Osteocyte (in vitro differentiated cells): ENCODE measurements around the gene REM2. TPM values are rescaled to one million over a fixed set of nuclear protein-coding genes. Genes with fewer than 3 reads are reported as not detected.

Experiments
- DNase-seq: peaks from one replicate; pipeline ENCODE4 v3.0.0; 2021; ENCODE audit warnings: mixed read lengths; ENCODE audit not compliant: unreplicated experiment; ENCODE audit errors: extremely low spot score
- H3K27ac Mint-ChIP-seq: one replicate; pipeline ENCODE4 v1.8.0; 2021; ENCODE audit warnings: mild to moderate bottlenecking, mixed read lengths; ENCODE audit not compliant: unreplicated experiment
- H3K27me3 Mint-ChIP-seq: one replicate; pipeline ENCODE4 v1.8.0; 2021; ENCODE audit warnings: mixed read lengths; ENCODE audit not compliant: unreplicated experiment
- H3K36me3 Mint-ChIP-seq: one replicate; pipeline ENCODE4 v1.8.0; 2021; ENCODE audit warnings: mixed read lengths; ENCODE audit not compliant: unreplicated experiment
- H3K4me1 Mint-ChIP-seq: one replicate; pipeline ENCODE4 v1.8.0; 2021; ENCODE audit warnings: mixed read lengths; ENCODE audit not compliant: unreplicated experiment
- H3K4me3 Mint-ChIP-seq: one replicate; pipeline ENCODE4 v1.8.0; 2021; ENCODE audit warnings: mild to moderate bottlenecking, moderate library complexity, mixed read lengths; ENCODE audit not compliant: unreplicated experiment
- H3K9me3 Mint-ChIP-seq: one replicate; pipeline ENCODE4 v1.8.0; 2021; ENCODE audit warnings: mixed read lengths; ENCODE audit not compliant: unreplicated experiment
- CTCF ChIP-seq: fragments of 200-600 bp; sonication (generic); IDR thresholded peaks from 2 replicates; pipeline ENCODE4 v1.5.0; 2021; ENCODE audit warnings: antibody characterized with exemption, mild to moderate bottlenecking, moderate library complexity
- total RNA-seq: library from RNA; stranded (reverse); gene quantifications from 2 replicates; pipeline ENCODE4 v1.2.1, GENCODE V29; 2021

Gene REM2
- total RNA-seq, 1 donor from 2014 or later, result 0.35 TPM

DNA sequence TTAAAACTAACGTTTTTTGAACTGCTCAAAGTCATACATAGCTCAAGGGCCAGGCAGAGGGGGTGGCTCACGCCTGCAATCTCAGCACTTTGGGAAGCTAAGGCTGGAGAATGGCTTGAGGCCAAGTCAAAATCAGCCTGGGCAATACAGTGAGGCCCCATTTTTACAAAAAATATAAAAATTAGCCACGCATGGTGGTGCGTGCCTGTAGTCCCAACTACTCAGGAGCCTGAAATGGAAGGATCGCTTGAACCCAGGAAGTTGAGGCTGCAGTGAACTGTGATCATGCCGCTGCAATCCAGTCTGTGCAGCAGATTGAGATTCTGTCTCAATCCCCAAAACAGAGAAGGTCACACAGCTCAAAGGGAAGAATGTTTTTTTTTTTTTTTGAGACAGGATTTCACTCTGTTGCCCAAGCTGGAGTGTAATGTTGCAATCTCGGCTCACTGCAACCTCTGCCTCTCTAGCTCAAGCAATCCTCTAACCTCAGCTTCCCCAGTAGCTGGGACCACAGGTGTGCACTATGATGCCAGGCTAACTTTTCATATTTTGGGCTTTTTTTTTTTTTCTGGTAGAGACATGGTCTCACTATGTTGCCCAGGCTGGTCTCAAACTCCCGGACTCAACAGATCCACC is 33.0 kb downstream of the REM2 start:
- TF ChIP-seq CTCF, result no peak
- Mint-ChIP-seq H3K27me3 (no peaks in the 10 kb centered on the region), H3K9me3 (no peaks in the 10 kb centered on the region), H3K27ac (no peak overlapping the region), H3K4me3 (no peak overlapping the region), H3K4me1 (peaks cover 26% of the 10 kb centered on the region), H3K36me3 (peaks cover 20% of the 10 kb centered on the region)
- DNase-seq, result no peak

GRCh38 chr14:22918804-22919600 is 36.0 kb downstream of the REM2 start, which contains the start of gene RBM23:
Gene RBM23 (minus strand): TSS chr14:22919149.
- H3K4me1 Mint-ChIP-seq, result peaks cover 22% of the 10 kb centered on the region
- H3K36me3 Mint-ChIP-seq, result peaks cover 34% of the 10 kb centered on the region
- no peaks in the 10 kb centered on the region for H3K9me3 Mint-ChIP-seq
- no peaks in the 10 kb centered on the region for H3K27me3 Mint-ChIP-seq
- no peak for TF ChIP-seq CTCF
- peak within 1 kb of the TSS; percentile 100 for H3K27ac Mint-ChIP-seq
- H3K4me3 Mint-ChIP-seq, result peak within 1 kb of the TSS; percentile 89
- peak; percentile 100 for DNase-seq

DNA sequence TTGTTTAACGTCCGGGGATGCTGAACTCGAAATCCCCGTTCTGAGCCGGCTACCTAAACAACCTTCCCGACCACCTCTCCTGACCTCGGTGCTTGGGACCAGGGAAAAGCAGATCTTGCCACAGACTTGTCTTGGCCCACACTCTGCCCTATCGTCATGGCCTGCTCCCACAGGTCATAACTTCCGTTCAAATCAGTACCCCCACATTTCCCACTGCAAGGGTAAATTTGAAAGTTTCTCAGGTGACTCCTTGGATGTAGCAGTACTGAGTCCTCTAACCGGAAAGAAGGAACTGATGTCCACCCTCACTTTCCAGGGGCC is 36.5 kb downstream of the REM2 start:
- Mint-ChIP-seq H3K4me3 (peak overlapping the region; percentile 89), H3K27ac (peak overlapping the region; percentile 100), H3K27me3 (no peaks in the 10 kb centered on the region), H3K9me3 (no peaks in the 10 kb centered on the region), H3K4me1 (peaks cover 22% of the 10 kb centered on the region), H3K36me3 (peaks cover 37% of the 10 kb centered on the region)
- TF ChIP-seq CTCF, result no peak
- DNase-seq, result no peak

DNA sequence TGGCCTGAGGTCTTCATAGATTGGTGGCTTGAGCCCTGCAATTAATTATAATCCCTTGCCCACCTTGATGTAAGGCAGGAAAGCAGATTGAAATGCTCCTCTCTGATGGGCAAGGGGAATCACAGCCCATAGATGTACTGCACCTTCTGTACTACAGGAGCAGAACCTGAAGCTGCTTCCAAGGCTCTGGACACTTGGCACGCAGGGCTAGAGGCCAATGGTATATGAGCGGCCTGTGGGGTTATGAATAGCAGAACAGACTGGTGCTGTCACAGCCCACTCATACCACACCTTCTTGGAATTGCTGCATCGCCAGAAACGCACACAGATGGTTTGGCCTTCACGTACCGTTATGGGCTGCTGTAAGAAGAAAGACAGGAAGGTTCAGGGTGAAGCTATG is 37.7 kb downstream of the REM2 start:
- Mint-ChIP-seq H3K4me1 (peaks cover 22% of the 10 kb centered on the region), H3K4me3 (no peak overlapping the region)
- TF ChIP-seq CTCF, result no peak

DNA sequence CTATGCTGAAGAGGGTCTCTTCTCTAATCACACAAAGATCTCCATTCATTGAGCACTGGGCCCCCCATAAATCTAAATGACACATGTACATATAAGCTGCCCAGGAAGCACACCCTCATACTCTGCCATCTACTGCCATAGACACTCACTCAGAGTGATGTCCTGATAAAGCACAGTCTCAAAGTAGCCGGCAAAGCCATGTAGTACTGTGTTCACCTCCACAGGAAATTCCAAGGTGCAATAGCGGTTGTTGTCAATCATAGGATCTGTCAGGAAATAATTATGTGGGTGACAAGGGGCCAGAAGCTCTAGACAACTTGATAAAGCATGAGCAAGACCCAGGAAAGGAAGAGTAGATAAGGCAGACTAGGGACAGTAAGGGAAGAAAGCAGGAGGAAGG is 39.3 kb downstream of the REM2 start:
- H3K9me3 Mint-ChIP-seq, result no peaks in the 10 kb centered on the region
- no peak overlapping the region for H3K4me3 Mint-ChIP-seq
- no peaks in the 10 kb centered on the region for H3K27me3 Mint-ChIP-seq
- H3K4me1 Mint-ChIP-seq, result peaks cover 24% of the 10 kb centered on the region
- H3K36me3 Mint-ChIP-seq, result peaks cover 50% of the 10 kb centered on the region
- no peak for TF ChIP-seq CTCF
- H3K27ac Mint-ChIP-seq, result no peak overlapping the region
- no peak for DNase-seq

More for the DNA sequence above, 37.7 kb downstream of the REM2 start:
- Mint-ChIP-seq H3K27me3 (no peaks in the 10 kb centered on the region), H3K36me3 (peaks cover 41% of the 10 kb centered on the region), H3K27ac (no peak overlapping the region), H3K9me3 (no peaks in the 10 kb centered on the region)
- DNase-seq, result no peak
